PFSK-1 (cell line): Measurements from ENCODE around the gene SYNE2.

ENCODE experiments used
- FOXP2 ChIP-seq: optimal IDR thresholded peaks from 2 replicates; pipeline ENCODE3; 2011; ENCODE audit warnings: borderline replicate concordance, control low read depth, inconsistent platforms; ENCODE audit not compliant: insufficient read depth; ENCODE audit errors: extremely low read length, extremely low read depth
- POLR2AphosphoS5 ChIP-seq: IDR thresholded peaks from 2 replicates; pipeline ENCODE4 v1.6.1; 2012; ENCODE audit warnings: low read depth, mild to moderate bottlenecking, control low read depth, low read length, moderate library complexity
- REST ChIP-seq, 2 experiments: IDR thresholded peaks; 2 replicates each; pipeline versions ENCODE4 v1.6.1 to v1.8.0; 2011 to 2012; ENCODE audit warnings: low read depth in 2 of 2, low read length in 2 of 2, control low read depth in 1 of 2, inconsistent platforms in 1 of 2, mild to moderate bottlenecking in 1 of 2, moderate library complexity in 1 of 2; ENCODE audit not compliant: insufficient read depth in 1 of 2
- SIN3A ChIP-seq: IDR thresholded peaks from 2 replicates; pipeline ENCODE4 v1.6.1; 2012; ENCODE audit warnings: mild to moderate bottlenecking, low read length, moderate library complexity, borderline replicate concordance; ENCODE audit not compliant: insufficient read depth
- TAF1 ChIP-seq: IDR thresholded peaks from 2 replicates; pipeline ENCODE4 v1.6.1; 2012; ENCODE audit warnings: low read length, control low read depth, borderline replicate concordance; ENCODE audit not compliant: insufficient read depth

Gene SYNE2

DNA sequence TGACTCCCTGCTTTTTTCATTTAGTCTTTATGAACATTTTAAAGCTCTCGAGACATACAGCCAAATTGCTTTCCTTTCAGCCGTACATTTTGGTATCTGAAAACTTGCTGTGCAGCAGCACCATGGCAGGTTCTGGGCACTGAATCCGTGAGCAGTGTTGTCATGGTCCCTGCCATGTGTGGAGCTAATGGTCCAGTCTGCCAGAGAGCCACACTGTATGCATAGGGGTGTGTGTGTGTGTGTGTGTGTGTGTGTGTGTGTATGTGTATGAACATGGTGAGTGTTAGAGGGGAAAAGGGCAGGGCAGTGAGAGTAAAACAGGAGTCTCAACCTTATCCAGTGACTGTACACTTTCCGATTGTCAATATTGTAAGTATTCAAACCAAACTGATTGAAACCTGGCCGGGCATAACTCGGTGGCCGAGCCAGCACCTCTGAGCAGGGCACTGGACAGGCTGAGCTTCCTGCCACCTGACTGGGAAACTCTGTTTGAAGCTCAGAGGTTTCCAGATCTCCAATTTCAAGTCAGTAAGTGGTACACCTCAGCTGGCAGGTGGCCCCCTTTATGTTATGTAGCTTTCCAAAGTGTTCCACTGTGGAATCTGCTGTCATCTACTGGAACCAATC lies 331.4 kb downstream of the SYNE2 start:
- no peak for TF ChIP-seq TAF1
- no peak for TF ChIP-seq POLR2AphosphoS5
- TF ChIP-seq FOXP2, result no peak
- no peak for TF ChIP-seq REST (IDR thresholded peaks at IDR 0.05; ENCODE audit: insufficient read depth in 1 of 2, low read depth in 2 of 2, low read length in 2 of 2)
- no peak for TF ChIP-seq SIN3A

DNA sequence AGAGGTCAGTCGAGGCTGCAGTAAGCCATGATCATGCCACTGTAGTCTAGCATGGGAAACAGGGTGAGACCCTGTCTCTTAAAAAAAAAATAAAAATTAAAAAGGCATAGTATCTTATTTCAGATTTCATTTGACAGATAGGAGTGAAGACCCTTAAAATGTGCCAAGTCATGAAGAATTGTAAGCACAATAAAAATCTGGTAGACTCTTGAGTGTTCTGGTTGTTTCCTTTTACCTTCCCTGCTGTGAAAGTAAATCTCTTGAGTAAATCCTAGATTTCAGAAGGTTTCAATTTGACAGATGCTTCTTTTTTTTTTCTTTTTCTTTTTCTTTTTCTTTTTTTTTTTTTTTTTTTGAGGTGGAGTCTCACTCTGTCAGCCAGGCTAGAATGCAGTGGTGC lies 332.4 kb downstream of the SYNE2 start:
- TF ChIP-seq POLR2AphosphoS5 (no peak), FOXP2 (no peak), REST (IDR thresholded peaks at IDR 0.05; ENCODE audit: insufficient read depth in 1 of 2, low read depth in 2 of 2, low read length in 2 of 2) (no peak), SIN3A (no peak), TAF1 (no peak)

GRCh38 chr14:64186231-64187129 lies 333.7 kb downstream of the SYNE2 start:
- TF ChIP-seq POLR2AphosphoS5, result no peak
- TF ChIP-seq FOXP2, result no peak
- TF ChIP-seq SIN3A, result no peak
- TF ChIP-seq TAF1, result no peak
- TF ChIP-seq REST (IDR thresholded peaks at IDR 0.05; ENCODE audit: insufficient read depth in 1 of 2, low read depth in 2 of 2, low read length in 2 of 2), result no peak

- TF ChIP-seq SIN3A (no peak), FOXP2 (no peak), REST (IDR thresholded peaks at IDR 0.05; ENCODE audit: insufficient read depth in 1 of 2, low read depth in 2 of 2, low read length in 2 of 2) (no peak), TAF1 (no peak), POLR2AphosphoS5 (no peak)
Observed at GRCh38 chr14:64187331-64187730, 334.5 kb downstream of the SYNE2 start.
